Activated CD4-positive, alpha-beta T cell treated with anti-CD3 and anti-CD28 coated beads, Interleukin-2, Interleukin-4, amounts not matched to agents 100 ng/mL and 50 ng/mL, durations not matched to agents 16 hours and 8 hours (primary cell): Measurements from ENCODE around the gene CARD19.

Experiments used
- DNase-seq: peaks from one replicate; pipeline ENCODE4 v3.0.0-alpha.2; 2020; ENCODE audit warnings: low spot score

CARD19 gene

GRCh38 chr9:93096131-93096802 lies at the start of gene CARD19:
CARD19 (plus strand) TSS chr9:93096217; CDS start chr9:93096346, 129 bp downstream.
- DNase-seq = no peak

GRCh38 chr9:93048566-93049448 lies 47.2 kb upstream of the CARD19 start:
- no peak for DNase-seq

GRCh38 chr9:93049491-93049890 lies 46.5 kb upstream of the CARD19 start:
- DNase-seq = no peak

GRCh38 chr9:93050231-93050630 lies 45.8 kb upstream of the CARD19 start:
- DNase-seq = no peak

- no peak for DNase-seq
These were observed 44.3 kb upstream of the CARD19 start for GRCh38 chr9:93051680-93052089.

GRCh38 chr9:93052791-93053540 lies 43.1 kb upstream of the CARD19 start:
- DNase-seq = no peak

- DNase-seq = no peak
These were observed 42.2 kb upstream of the CARD19 start for GRCh38 chr9:93053781-93054331.

GRCh38 chr9:93054758-93055704 lies 41.0 kb upstream of the CARD19 start:
- DNase-seq = no peak

- no peak for DNase-seq
These were observed 38.8 kb upstream of the CARD19 start for GRCh38 chr9:93057042-93057702.

GRCh38 chr9:93057703-93058354 lies 38.2 kb upstream of the CARD19 start:
- DNase-seq = no peak

- DNase-seq = peak; percentile 64
These were observed 37.5 kb upstream of the CARD19 start, which contains the start of gene SUSD3 for GRCh38 chr9:93058355-93059010. SUSD3 (plus strand) TSS chr9:93058701; CDS start chr9:93058743, 42 bp downstream.

GRCh38 chr9:93059011-93059714 lies 36.9 kb upstream of the CARD19 start:
- DNase-seq = no peak

- DNase-seq = no peak
These were observed 36.1 kb upstream of the CARD19 start for GRCh38 chr9:93059715-93060578.

GRCh38 chr9:93060746-93061259 lies 35.2 kb upstream of the CARD19 start:
- peak; percentile 50 for DNase-seq

- DNase-seq = no peak
These were observed 34.7 kb upstream of the CARD19 start for GRCh38 chr9:93061260-93061751.

GRCh38 chr9:93061791-93062763 lies 33.9 kb upstream of the CARD19 start:
- no peak for DNase-seq
